Measurements from ENCODE around the gene CDH23.

DNA sequence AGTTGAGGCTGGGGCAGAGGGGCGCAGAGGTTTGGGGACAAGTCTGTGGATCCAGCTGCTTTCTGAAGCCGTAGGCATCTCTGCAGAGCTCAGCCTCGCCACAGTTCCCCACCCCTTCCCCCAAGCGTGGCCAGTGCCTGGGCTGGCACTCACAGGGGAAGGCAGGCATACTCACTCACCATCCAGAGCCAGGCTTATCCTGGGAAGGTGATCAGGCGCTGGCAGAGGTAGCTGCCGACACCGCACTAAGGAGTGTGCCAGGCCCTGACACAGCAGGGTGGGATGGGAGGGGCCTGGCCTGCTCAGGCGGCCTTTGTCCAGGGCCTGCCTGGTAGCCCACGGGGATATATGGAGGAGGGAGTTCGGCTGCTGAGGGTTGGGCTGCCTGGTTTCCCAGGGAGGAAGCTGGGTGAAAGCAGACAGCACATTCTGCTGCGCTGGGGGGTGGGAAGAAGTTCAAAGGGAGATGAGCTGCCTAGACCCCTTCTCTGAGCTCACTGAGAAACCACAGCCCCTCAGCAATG lies 360.7 kb downstream of the CDH23 start:
- TF ChIP-seq, protein P1, sequence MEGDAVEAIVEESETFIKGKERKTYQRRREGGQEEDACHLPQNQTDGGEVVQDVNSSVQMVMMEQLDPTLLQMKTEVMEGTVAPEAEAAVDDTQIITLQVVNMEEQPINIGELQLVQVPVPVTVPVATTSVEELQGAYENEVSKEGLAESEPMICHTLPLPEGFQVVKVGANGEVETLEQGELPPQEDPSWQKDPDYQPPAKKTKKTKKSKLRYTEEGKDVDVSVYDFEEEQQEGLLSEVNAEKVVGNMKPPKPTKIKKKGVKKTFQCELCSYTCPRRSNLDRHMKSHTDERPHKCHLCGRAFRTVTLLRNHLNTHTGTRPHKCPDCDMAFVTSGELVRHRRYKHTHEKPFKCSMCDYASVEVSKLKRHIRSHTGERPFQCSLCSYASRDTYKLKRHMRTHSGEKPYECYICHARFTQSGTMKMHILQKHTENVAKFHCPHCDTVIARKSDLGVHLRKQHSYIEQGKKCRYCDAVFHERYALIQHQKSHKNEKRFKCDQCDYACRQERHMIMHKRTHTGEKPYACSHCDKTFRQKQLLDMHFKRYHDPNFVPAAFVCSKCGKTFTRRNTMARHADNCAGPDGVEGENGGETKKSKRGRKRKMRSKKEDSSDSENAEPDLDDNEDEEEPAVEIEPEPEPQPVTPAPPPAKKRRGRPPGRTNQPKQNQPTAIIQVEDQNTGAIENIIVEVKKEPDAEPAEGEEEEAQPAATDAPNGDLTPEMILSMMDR (IDR thresholded peaks at IDR 0.05) = no peak
- no peak for TF ChIP-seq POLR2A (IDR thresholded peaks at IDR 0.05)
